ENCODE results near the gene IDI1.
A peak's percentile ranks its signal among the peaks of the same experiment; 100 is the strongest.
"Not testable (repeated sequence)": the region's sequence is repeated elsewhere in the genome, so short reads cannot be mapped to it uniquely, and the experiment has no call there.

The IDI1 gene

DNA sequence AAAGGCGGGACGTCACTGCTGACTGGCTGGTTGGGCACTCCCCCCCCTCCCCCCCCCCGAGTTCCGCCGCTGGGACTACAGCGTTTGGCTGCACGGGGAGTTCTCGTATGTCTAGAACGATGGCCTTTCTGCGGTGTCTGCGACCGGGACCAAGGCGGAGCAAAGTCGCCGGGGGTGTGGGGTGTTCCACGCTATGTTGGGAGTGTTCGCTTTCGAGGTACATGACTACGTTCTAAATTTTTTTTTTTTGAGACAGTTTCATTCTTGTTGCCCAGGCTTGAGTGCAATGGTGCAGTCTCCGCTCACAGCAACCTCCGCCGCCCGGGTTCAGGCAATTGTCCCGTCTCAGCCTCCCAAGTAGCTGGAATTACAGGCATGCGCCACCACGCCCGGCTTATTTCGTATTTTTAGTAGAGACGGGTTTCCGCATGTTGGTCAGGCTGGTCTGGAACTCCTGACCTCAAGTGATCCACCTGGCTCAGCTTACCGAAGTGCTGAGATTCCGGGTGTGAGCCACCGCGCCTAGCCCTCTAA lies 573 bp upstream of the IDI1 start:
- ATAC-seq (peak; percentile 0), DNase-seq (no peak)
- H3K9me3 Mint-ChIP-seq, result no peaks in the 10 kb centered on the region
- no peaks in the 10 kb centered on the region for H3K27me3 Mint-ChIP-seq
- H3K4me1 Mint-ChIP-seq, result peaks cover 71% of the 10 kb centered on the region
- H3K27ac Mint-ChIP-seq, result peak overlapping the region; percentile 96 to 98
- H3K4me3 Mint-ChIP-seq, result peak overlapping the region; percentile 96

DNA sequence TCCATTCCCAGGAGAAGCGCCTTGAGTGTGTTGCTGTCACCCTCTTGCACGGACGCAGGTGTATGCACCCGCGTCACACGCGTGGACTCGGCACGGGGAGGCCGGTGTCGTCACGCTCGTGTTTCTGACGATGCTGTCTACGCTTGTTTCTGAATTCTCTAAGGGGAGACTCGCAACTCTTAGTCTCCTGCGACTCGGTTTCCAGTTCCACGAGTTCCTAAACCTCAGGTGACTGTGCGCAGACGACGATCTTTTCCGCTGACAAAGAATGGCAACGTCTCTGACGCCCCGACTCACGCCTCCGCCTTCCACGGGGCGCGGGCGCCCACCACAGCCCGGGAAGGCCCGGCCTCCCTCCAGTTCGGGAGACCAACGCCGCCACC lies 579 bp downstream of the IDI1 start:
- ATAC-seq, result peak; percentile 35
- Mint-ChIP-seq H3K27ac (peak overlapping the region; percentile 96 to 98), H3K27me3 (no peaks in the 10 kb centered on the region), H3K4me3 (peak overlapping the region; percentile 96), H3K4me1 (peaks cover 71% of the 10 kb centered on the region), H3K9me3 (no peaks in the 10 kb centered on the region)
- no peak for DNase-seq

DNA sequence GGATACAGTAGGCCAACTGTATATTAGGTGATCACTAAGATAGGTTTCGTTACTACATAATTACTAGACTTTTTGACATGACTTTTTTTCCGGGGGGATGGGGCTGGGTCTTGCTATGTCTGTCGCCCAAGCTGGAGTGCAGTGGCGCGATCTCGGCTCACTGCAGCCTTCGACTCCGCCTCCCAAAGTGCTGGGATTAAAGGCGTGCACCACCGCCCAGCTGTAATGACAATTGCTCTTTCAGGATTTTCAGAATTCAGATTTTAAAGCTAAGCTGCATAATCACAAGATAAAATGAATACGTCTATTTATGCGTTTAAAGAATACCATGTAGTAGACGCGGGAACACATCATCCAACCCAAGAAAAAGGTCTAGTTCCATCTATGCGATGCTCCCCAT lies 982 bp downstream of the IDI1 start:
- peaks cover 71% of the 10 kb centered on the region for H3K4me1 Mint-ChIP-seq
- H3K27ac Mint-ChIP-seq, result peak overlapping the region; percentile 96 to 98
- peak in 1 of 2 donors; percentile 21 for DNase-seq
- H3K9me3 Mint-ChIP-seq, result no peaks in the 10 kb centered on the region
- H3K4me3 Mint-ChIP-seq, result peak overlapping the region; percentile 96
- no peak for ATAC-seq
- H3K27me3 Mint-ChIP-seq, result no peaks in the 10 kb centered on the region

DNA sequence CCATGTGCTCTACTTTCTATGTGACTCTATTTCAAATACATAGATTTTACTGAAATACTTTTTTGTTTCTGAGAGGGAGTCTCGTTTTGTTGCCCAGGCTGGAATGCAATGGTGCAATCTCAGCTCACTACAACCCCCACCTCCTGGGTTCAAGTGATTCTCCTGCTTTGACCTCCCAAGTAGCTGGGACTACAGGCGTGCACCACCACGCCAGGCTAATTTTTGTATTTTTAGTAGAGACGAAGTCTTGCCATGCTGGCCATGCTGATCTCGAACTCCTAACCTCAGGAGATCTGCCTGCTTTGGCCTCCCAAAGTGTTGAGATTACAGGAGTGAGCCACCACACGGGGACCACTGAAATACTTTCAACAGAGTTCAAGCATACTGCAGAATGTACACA lies 3.5 kb downstream of the IDI1 start:
- DNase-seq, result no peak
- Mint-ChIP-seq H3K4me1 (peaks cover 46% of the 10 kb centered on the region), H3K27me3 (no peaks in the 10 kb centered on the region), H3K9me3 (no peaks in the 10 kb centered on the region), H3K27ac (peak overlapping the region; percentile 49 to 84), H3K4me3 (peak overlapping the region; percentile 70 to 80)
- ATAC-seq, result no peak

DNA sequence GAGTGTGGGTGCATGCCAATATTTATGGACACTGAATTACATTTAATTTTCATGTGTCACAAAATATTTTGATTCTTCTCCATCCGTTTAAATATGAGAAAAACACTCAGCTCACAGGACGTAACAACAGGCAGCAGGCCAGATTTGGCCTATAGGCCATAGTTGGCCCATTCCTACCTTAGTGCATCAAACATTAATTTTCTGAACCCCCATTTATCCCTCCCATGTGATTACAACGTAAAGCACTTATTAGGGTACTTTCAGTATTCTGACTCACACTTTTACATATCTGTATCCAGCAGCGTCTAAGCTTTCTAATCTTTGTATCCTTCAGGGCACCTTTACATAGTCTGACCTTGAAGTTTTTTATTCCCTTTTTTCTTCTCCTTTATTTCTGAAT lies 4.0 kb downstream of the IDI1 start:
- no peaks in the 10 kb centered on the region for H3K9me3 Mint-ChIP-seq
- peak overlapping the region; percentile 70 to 80 for H3K4me3 Mint-ChIP-seq
- no peak for ATAC-seq
- no peak for DNase-seq
- H3K27me3 Mint-ChIP-seq, result no peaks in the 10 kb centered on the region
- H3K27ac Mint-ChIP-seq, result peak overlapping the region; percentile 49 to 84
- H3K4me1 Mint-ChIP-seq, result peaks cover 43% of the 10 kb centered on the region

GRCh38 chr10:1044146-1044545 lies 4.8 kb downstream of the IDI1 start:
- ATAC-seq, result no peak
- Mint-ChIP-seq H3K27me3 (no peaks in the 10 kb centered on the region), H3K4me3 (peak overlapping the region; percentile 70 to 80), H3K9me3 (no peaks in the 10 kb centered on the region), H3K27ac (peak overlapping the region; percentile 91 to 97), H3K4me1 (peaks cover 43% of the 10 kb centered on the region)
- DNase-seq, result no peak

- Mint-ChIP-seq H3K9me3 (no peaks in the 10 kb centered on the region), H3K27ac (peak overlapping the region; percentile 91 to 97), H3K4me1 (peaks cover 43% of the 10 kb centered on the region), H3K27me3 (no peaks in the 10 kb centered on the region), H3K4me3 (peak overlapping the region; percentile 70 to 80)
- peak; percentile 70 for ATAC-seq
- peak in 1 of 2 donors; percentile 42 for DNase-seq
These were observed 5.4 kb downstream of the IDI1 start for GRCh38 chr10:1043532-1043995.

GRCh38 chr10:1041514-1041913 lies 7.4 kb downstream of the IDI1 start:
- H3K27me3 Mint-ChIP-seq, result no peaks in the 10 kb centered on the region
- DNase-seq, result no peak
- H3K9me3 Mint-ChIP-seq, result no peaks in the 10 kb centered on the region
- H3K27ac Mint-ChIP-seq, result no peak overlapping the region
- peaks cover 41% of the 10 kb centered on the region for H3K4me1 Mint-ChIP-seq
- no peak overlapping the region for H3K4me3 Mint-ChIP-seq
- no peak for ATAC-seq

- DNase-seq (no peak), ATAC-seq (no peak)
- H3K4me1 Mint-ChIP-seq, result peaks cover 37% of the 10 kb centered on the region
- H3K9me3 Mint-ChIP-seq, result no peaks in the 10 kb centered on the region
- H3K27ac Mint-ChIP-seq, result no peak overlapping the region
- no peaks in the 10 kb centered on the region for H3K27me3 Mint-ChIP-seq
- H3K4me3 Mint-ChIP-seq, result no peak overlapping the region
These were observed 8.8 kb downstream of the IDI1 start for GRCh38 chr10:1040133-1040532.

- H3K27me3 Mint-ChIP-seq, DNase-seq, H3K27ac Mint-ChIP-seq, ATAC-seq, H3K9me3 Mint-ChIP-seq, H3K4me3 Mint-ChIP-seq: not testable (repeated sequence)
- H3K4me1 Mint-ChIP-seq, result peaks cover 23% of the 10 kb centered on the region
These were observed 10.2 kb downstream of the IDI1 start for GRCh38 chr10:1038769-1039168.

GRCh38 chr10:1037098-1037497 lies 11.8 kb downstream of the IDI1 start:
- Mint-ChIP-seq H3K27me3 (no peaks in the 10 kb centered on the region), H3K4me1 (peaks cover 15% of the 10 kb centered on the region), H3K4me3 (no peak overlapping the region), H3K27ac (no peak overlapping the region), H3K9me3 (no peaks in the 10 kb centered on the region)
- no peak for DNase-seq
- ATAC-seq, result no peak

GRCh38 chr10:1036341-1036791 lies 12.6 kb downstream of the IDI1 start:
- peak; percentile 45 for ATAC-seq
- no peak for DNase-seq
- no peak overlapping the region for H3K27ac Mint-ChIP-seq
- peaks cover 15% of the 10 kb centered on the region for H3K4me1 Mint-ChIP-seq
- no peaks in the 10 kb centered on the region for H3K27me3 Mint-ChIP-seq
- H3K4me3 Mint-ChIP-seq, result no peak overlapping the region
- no peaks in the 10 kb centered on the region for H3K9me3 Mint-ChIP-seq

DNA sequence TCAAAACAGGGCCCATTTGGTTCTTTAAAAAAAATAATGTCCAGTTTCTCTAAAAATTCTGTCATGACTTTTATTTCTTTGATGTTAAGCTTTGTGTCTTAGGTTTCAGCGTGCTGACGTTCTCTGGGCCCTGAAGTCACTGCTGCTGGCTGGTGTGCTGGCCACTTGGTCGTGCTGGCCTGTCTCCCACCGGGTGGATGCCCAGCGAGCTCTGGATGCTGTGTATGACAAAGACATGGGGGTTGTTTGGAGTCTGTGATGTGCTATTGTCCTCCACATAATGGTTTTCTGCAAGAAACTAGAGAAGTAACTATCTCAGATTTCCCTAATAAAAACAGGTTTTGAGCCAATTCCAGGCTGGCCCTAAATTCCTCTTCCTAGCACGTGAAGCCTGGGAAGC lies 13.7 kb downstream of the IDI1 start:
- DNase-seq, result no peak
- Mint-ChIP-seq H3K27ac (no peak overlapping the region), H3K4me3 (no peak overlapping the region), H3K4me1 (peaks cover 15% of the 10 kb centered on the region), H3K27me3 (no peaks in the 10 kb centered on the region), H3K9me3 (no peaks in the 10 kb centered on the region)
- no peak for ATAC-seq

DNA sequence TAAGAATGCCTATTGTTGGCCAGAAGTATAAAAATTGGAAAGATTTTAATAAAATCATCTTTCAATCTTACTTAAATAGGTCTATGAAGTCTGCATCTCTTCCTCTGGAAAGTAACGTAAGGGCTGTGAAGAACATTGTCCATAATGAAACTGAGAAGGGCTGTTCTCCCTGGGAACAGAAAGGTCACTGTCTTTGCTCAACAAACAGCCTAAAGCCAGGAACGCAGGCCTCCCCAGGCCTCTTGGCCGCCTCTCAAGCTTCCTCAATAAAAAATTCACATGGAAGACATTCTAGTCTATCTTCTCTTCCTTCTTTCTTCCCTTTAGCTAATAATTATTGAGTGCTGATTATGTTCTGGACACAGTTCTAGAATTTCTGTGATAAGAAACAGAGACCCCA lies 14.2 kb downstream of the IDI1 start:
- ATAC-seq, result no peak
- Mint-ChIP-seq H3K9me3 (no peaks in the 10 kb centered on the region), H3K27ac (no peak overlapping the region), H3K4me3 (no peak overlapping the region), H3K27me3 (no peaks in the 10 kb centered on the region), H3K4me1 (peaks cover 15% of the 10 kb centered on the region)
- DNase-seq, result no peak

DNA sequence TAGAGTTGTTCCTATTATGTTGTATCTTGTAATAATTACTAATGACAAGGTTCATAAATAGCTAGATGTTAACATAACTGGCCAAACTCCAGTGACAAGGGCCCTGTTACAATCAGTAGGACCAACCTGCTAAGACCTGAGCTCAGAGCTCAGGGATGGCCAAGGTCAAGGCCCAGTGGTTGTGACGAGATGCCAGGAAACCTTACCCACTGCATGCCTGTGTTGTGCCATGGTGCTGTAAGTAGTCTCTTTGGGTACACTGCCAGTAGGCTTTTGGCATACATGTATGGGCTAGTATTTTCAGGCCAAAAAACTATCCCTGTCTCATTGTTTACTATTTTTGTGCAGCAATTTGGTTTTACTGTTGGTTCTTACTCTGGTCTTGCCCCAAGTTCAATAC lies 15.3 kb downstream of the IDI1 start:
- ATAC-seq, result no peak
- no peak for DNase-seq
- Mint-ChIP-seq H3K4me1 (peaks cover 15% of the 10 kb centered on the region), H3K27ac (no peak overlapping the region), H3K27me3 (no peaks in the 10 kb centered on the region), H3K4me3 (no peak overlapping the region), H3K9me3 (no peaks in the 10 kb centered on the region)

DNA sequence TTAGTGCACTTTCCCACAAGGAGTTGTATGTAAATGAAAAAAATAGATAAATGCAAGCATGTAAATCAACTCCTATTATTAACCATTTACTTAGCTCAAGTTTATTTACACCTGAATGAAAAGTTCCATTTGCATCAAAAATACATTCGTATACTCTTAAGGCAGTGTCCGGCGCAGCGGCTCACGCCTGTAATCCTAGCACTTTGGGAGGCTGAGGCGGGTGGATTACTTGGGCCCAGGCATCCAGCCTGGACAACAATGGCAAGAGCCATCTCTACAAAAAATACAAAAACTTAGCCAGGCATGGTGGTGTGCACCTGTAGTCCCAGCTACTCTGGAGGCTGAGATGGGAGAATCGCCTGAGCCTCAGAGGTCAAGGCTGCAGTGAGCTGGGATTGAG lies 19.1 kb downstream of the IDI1 start:
- no peak for ATAC-seq
- Mint-ChIP-seq H3K9me3 (no peaks in the 10 kb centered on the region), H3K27ac (no peak overlapping the region), H3K27me3 (no peaks in the 10 kb centered on the region), H3K4me3 (no peak overlapping the region), H3K4me1 (no peaks in the 10 kb centered on the region)
- no peak for DNase-seq

DNA sequence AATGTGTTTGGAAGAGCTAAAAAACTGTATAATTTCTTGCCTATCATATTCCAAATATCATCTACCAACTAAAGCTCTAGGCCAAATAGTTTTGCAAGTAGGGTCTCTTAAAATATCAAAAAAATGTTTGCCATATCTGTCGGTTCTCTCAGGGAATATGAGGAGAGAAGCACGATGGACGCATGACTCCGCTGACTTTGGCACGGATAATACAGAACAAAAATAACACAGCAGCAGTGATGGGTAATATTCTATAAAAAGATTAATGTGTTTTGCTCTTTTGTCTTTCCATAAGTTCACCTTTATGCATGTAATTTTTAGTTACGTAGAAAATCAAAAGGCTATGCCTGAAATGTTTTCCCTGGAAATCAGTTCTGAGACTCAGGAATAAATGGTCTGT lies 22.3 kb downstream of the IDI1 start:
- no peak for ATAC-seq

More for the DNA sequence above, 22.3 kb downstream of the IDI1 start:
- Mint-ChIP-seq H3K27ac (no peak overlapping the region), H3K4me1 (no peaks in the 10 kb centered on the region), H3K27me3 (no peaks in the 10 kb centered on the region), H3K4me3 (no peak overlapping the region), H3K9me3 (no peaks in the 10 kb centered on the region)
- no peak for DNase-seq

Data from stimulated activated naive CD8-positive, alpha-beta T cell treated with anti-CD3 and anti-CD28 coated beads, Interleukin-15, amount 100 ng/mL, for 72 hours (primary cell).